Stimulated activated CD8-positive, alpha-beta memory T cell treated with anti-CD3 and anti-CD28 coated beads, Interleukin-7, amount 100 ng/mL, for 48 hours (primary cell): Measurements from ENCODE around the gene PDE7B.

ENCODE experiments used
- DNase-seq, 2 donors: peaks; one replicate each; pipeline ENCODE4 v3.0.0-alpha.2; 2020; ENCODE audit warnings: low read depth in 1 of 2; ENCODE audit errors: extremely low read depth in 1 of 2

PDE7B gene

GRCh38 chr6:135976585-135976984 is 125.1 kb downstream of the PDE7B start:
- DNase-seq = no peak

- no peak for DNase-seq
These were observed 131.6 kb downstream of the PDE7B start for GRCh38 chr6:135983093-135983492.

GRCh38 chr6:135983718-135984343 is 132.3 kb downstream of the PDE7B start:
- no peak for DNase-seq

- no peak for DNase-seq
These were observed 134.0 kb downstream of the PDE7B start for GRCh38 chr6:135985471-135985870.

- DNase-seq = no peak
These were observed 135.7 kb downstream of the PDE7B start for GRCh38 chr6:135987226-135987625.

- DNase-seq = no peak
These were observed 138.9 kb downstream of the PDE7B start for GRCh38 chr6:135990439-135990838.

- DNase-seq = no peak
These were observed 139.5 kb downstream of the PDE7B start for GRCh38 chr6:135990855-135991464.

GRCh38 chr6:135992739-135993138 is 141.2 kb downstream of the PDE7B start:
- no peak for DNase-seq

- no peak for DNase-seq
These were observed 141.9 kb downstream of the PDE7B start for GRCh38 chr6:135993361-135993760.

- no peak for DNase-seq
These were observed 143.5 kb downstream of the PDE7B start for GRCh38 chr6:135994857-135995544.

GRCh38 chr6:135995545-135995898 is 144.0 kb downstream of the PDE7B start:
- no peak for DNase-seq

- DNase-seq = no peak
These were observed 145.2 kb downstream of the PDE7B start for GRCh38 chr6:135996668-135997067.

GRCh38 chr6:135999393-135999792 is 147.9 kb downstream of the PDE7B start:
- DNase-seq = no peak

- no peak for DNase-seq
These were observed 155.8 kb downstream of the PDE7B start for GRCh38 chr6:136007345-136007744.

- no peak for DNase-seq
These were observed 160.0 kb downstream of the PDE7B start for GRCh38 chr6:136011475-136011874.

- DNase-seq = no peak
These were observed 160.8 kb downstream of the PDE7B start for GRCh38 chr6:136012198-136012887.

GRCh38 chr6:136012943-136013342 is 161.4 kb downstream of the PDE7B start:
- DNase-seq = no peak

- DNase-seq = no peak
These were observed 163.2 kb downstream of the PDE7B start for GRCh38 chr6:136014454-136015437.

GRCh38 chr6:136015531-136015930 is 164.0 kb downstream of the PDE7B start:
- DNase-seq = no peak
